Body of pancreas (tissue), 4 donors: ENCODE data around the gene TRIOBP. TPM values are rescaled to one million over a fixed set of nuclear protein-coding genes. Genes with fewer than 3 reads are reported as not detected.

Experiments
- ATAC-seq: fragments of 150-250 bp; one replicate; pipeline ENCODE4 v1.9.1; 2016
- DNase-seq, 4 donors: peaks; one replicate each; pipeline ENCODE4 v3.0.0-alpha.2; 2019
- H3K27ac ChIP-seq, 4 donors: fragments of 200-600 bp; sonication (generic); 1 replicate in 3 of 4; 2 replicates in 1 of 4; pipeline versions ENCODE4 v1.5.1 to v1.6.1; 2016 to 2019; ENCODE audit warnings: mild to moderate bottlenecking in 1 of 4, mixed read lengths in 1 of 4, moderate library complexity in 1 of 4
- H3K27me3 ChIP-seq, 2 donors: fragments of 200-600 bp; sonication (generic); one replicate each; pipeline ENCODE4 v1.6.0; 2016; ENCODE audit warnings: mild to moderate bottlenecking in 1 of 2
- H3K36me3 ChIP-seq, 2 donors: fragments of 200-600 bp; sonication (generic); replicated peaks in 1 of 2; 2 replicates each; pipeline ENCODE4 v1.5.1; 2016; ENCODE audit warnings: low read depth in 2 of 2; ENCODE audit not compliant: insufficient read depth in 1 of 2
- H3K4me1 ChIP-seq: fragments of 200-600 bp; sonication (generic); one replicate; pipeline ENCODE4 v1.6.0; 2016
- H3K4me3 ChIP-seq, 2 donors: fragments of 200-600 bp; sonication (generic); 1 replicate in 1 of 2; 2 replicates in 1 of 2; pipeline ENCODE4 v1.5.1; 2016 to 2019
- H3K9me3 ChIP-seq, 3 donors: fragments of 200-600 bp; sonication (generic); 1 replicate in 2 of 3; 2 replicates in 1 of 3; pipeline ENCODE4 v1.5.1; 2016
- CTCF ChIP-seq, 7 experiments: fragments of 450-650 bp in 4 of 7; fragments of 200-600 bp in 3 of 7; sonication (generic) in 3 of 7; IDR thresholded peaks; one replicate each; pipeline ENCODE4 v1.5.1; 2016 to 2019; ENCODE audit warnings: antibody characterized with exemption in 7 of 7
- POLR2A ChIP-seq, 3 donors: fragments of 450-650 bp; IDR thresholded peaks; one replicate each; pipeline ENCODE4 v1.6.1; 2016; ENCODE audit warnings: antibody characterized with exemption in 3 of 3, mild to moderate bottlenecking in 2 of 3
- WGBS, 2 donors: methylation state at CpG; one replicate each; pipeline ENCODE4 v1.1.5; 2017; 5-methylcytosine and 5-hydroxymethylcytosine counted together
- intact Hi-C: fragments of 100-400 bp; cut with DNase I; formaldehyde crosslinking; loops from one replicate; pipeline ENCODE4 v1.15.1; 2023
- total RNA-seq, 2 donors: library from RNA; depleted of rRNA; stranded (reverse); fragments of >200 nt; gene quantifications; one replicate each; pipeline ENCODE4 v1.1.0, GENCODE V29; 2016

The TRIOBP gene
- total RNA-seq: 10 to 100 TPM; 65.6 to 76.5 TPM

GRCh38 chr22:37696657-37697537 is at the start of gene TRIOBP:
TRIOBP (plus strand) TSS chr22:37697048; CDS start chr22:37701366, 4,318 bp downstream.
- Histone ChIP-seq H3K4me1 (peaks cover 14% of the 10 kb centered on the region), H3K27me3 (no peaks in the 10 kb centered on the region), H3K36me3 (peaks cover 0 to 4% of the 10 kb centered on the region in 2 donors), H3K27ac (peak within 1 kb of the TSS in 1 of 4 donors; percentile 49), H3K4me3 (no peak within 1 kb of the TSS), H3K9me3 (no peaks in the 10 kb centered on the region)
- ATAC-seq (peak; percentile 99), DNase-seq (peak; percentile 91 to 98 (median 96))
- TF ChIP-seq POLR2A (IDR thresholded peaks at IDR 0.05) (no peak), CTCF (IDR thresholded peaks at IDR 0.05) (peak in 6 of 7 experiments; percentile 11 to 70 (median 60))
- WGBS, 2 donors: 19 to 24% methylated on average over 18 to 39 of the region's 39 CpGs
- intact Hi-C loops: loop anchor here (10.0 kb wide), 1 partner anchor 162 kb away; no protein-coding TSS in a partner anchor

GRCh38 chr22:37647317-37647716 is 49.5 kb upstream of the TRIOBP start:
- Histone ChIP-seq H3K27me3 (no peaks in the 10 kb centered on the region), H3K4me3 (no peak overlapping the region), H3K27ac (peak overlapping the region in 3 of 4 donors; percentile 52 to 80 (median 78)), H3K36me3 (no peaks in the 10 kb centered on the region), H3K4me1 (peaks cover 10% of the 10 kb centered on the region), H3K9me3 (no peaks in the 10 kb centered on the region)
- intact Hi-C loops: loop anchor here (5.0 to 10.0 kb wide), 2 partner anchors 35 to 137 kb away; no protein-coding TSS in a partner anchor
- ATAC-seq (no peak), DNase-seq (no peak)
- TF ChIP-seq POLR2A (IDR thresholded peaks at IDR 0.05): no peak
- TF ChIP-seq CTCF (IDR thresholded peaks at IDR 0.05): no peak
- WGBS, 2 donors: 86 to 90% methylated on average over 4 to 9 of the region's 9 CpGs

- peak; percentile 72 to 86 (median 80) for DNase-seq
- WGBS, 2 donors: 56 to 62% methylated on average over 9 of the region's 9 CpGs
- TF ChIP-seq CTCF (IDR thresholded peaks at IDR 0.05): no peak
- no peak for TF ChIP-seq POLR2A (IDR thresholded peaks at IDR 0.05)
- ATAC-seq: peak; percentile 85
- Histone ChIP-seq H3K9me3 (no peaks in the 10 kb centered on the region), H3K4me3 (no peak overlapping the region), H3K27me3 (no peaks in the 10 kb centered on the region), H3K27ac (peak overlapping the region; percentile 32 to 80 (median 65)), H3K4me1 (peaks cover 10% of the 10 kb centered on the region), H3K36me3 (no peaks in the 10 kb centered on the region)
- intact Hi-C loops: loop anchor here (5.0 to 10.0 kb wide), 2 partner anchors 34 to 137 kb away; no protein-coding TSS in a partner anchor
Observed at GRCh38 chr22:37647928-37648327, 48.9 kb upstream of the TRIOBP start.

- intact Hi-C loops: no loop called here
- no peaks in the 10 kb centered on the region for H3K36me3 ChIP-seq
- H3K4me1 ChIP-seq: peaks cover 4% of the 10 kb centered on the region
- no peaks in the 10 kb centered on the region for H3K27me3 ChIP-seq
- DNase-seq (no peak), ATAC-seq (no peak)
- TF ChIP-seq CTCF (IDR thresholded peaks at IDR 0.05): no peak
- TF ChIP-seq POLR2A (IDR thresholded peaks at IDR 0.05): no peak
- no peaks in the 10 kb centered on the region for H3K9me3 ChIP-seq
- 93 to 96% methylated on average over 17 of the region's 17 CpGs for WGBS, 2 donors
- no peak overlapping the region for H3K4me3 ChIP-seq
- H3K27ac ChIP-seq: no peak overlapping the region
Observed at GRCh38 chr22:37650463-37651136, 46.2 kb upstream of the TRIOBP start.
